GM12891 (cell line): ENCODE measurements around the gene ALKAL2.

ENCODE experiments used
- PAX5 ChIP-seq: IDR thresholded peaks from 2 replicates; pipeline ENCODE4 v1.6.1; 2011; ENCODE audit warnings: low read length, moderate library complexity, mild to moderate bottlenecking; ENCODE audit not compliant: insufficient read depth, severe bottlenecking
- POLR2A ChIP-seq: IDR thresholded peaks from 2 replicates; pipeline ENCODE4 v1.6.1; 2011; ENCODE audit warnings: low read depth, low read length, control low read depth
- POLR2AphosphoS5 ChIP-seq: IDR thresholded peaks from 2 replicates; pipeline ENCODE4 v1.6.1; 2011; ENCODE audit warnings: low read depth, low read length, control low read depth
- SPI1 ChIP-seq: IDR thresholded peaks from 2 replicates; pipeline ENCODE4 v1.6.1; 2011; ENCODE audit warnings: low read depth, low read length, control low read depth
- TAF1 ChIP-seq: IDR thresholded peaks from 2 replicates; pipeline ENCODE4 v1.6.1; 2011; ENCODE audit warnings: low read depth, low read length, control low read depth

DNA sequence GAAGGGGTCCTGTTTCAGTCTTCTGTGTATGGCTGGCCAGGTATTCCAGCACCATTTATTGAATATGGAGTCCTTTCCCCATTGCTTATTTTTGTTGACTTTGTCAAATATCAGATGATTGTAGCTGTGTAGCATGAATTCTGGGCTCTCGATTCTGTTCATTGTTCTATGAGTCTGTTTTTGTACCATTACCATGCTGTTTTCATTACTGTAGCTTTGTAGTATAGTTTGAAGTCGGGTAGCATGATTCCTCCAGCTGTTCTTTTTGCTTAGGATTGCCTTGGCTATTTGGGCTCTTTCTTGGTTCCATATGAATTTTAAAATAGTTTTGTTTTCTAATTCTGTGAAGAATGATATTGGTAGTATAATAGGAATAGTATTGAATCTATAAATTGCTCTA lies 30.0 kb downstream of the ALKAL2 start:
- TF ChIP-seq POLR2A (no peak), SPI1 (no peak), POLR2AphosphoS5 (no peak), TAF1 (no peak), PAX5 (no peak)
